H54 (cell line): ENCODE results near the gene SYVN1.

ENCODE experiments used
- DNase-seq: peaks from one replicate; pipeline ENCODE4 v3.0.0; 2011; ENCODE audit warnings: low spot score, mixed read lengths; ENCODE audit not compliant: insufficient read length
- FAIRE-seq: peaks from 3 replicates; lab custom pipeline; 2011; peaks lifted over from hg19 to GRCh38; lab: Jason Lieb, UNC
- POLR2A ChIP-seq: IDR thresholded peaks from 2 replicates; pipeline ENCODE4 v1.6.1; 2011; ENCODE audit warnings: low read depth, mild to moderate bottlenecking, low read length

The SYVN1 gene

DNA sequence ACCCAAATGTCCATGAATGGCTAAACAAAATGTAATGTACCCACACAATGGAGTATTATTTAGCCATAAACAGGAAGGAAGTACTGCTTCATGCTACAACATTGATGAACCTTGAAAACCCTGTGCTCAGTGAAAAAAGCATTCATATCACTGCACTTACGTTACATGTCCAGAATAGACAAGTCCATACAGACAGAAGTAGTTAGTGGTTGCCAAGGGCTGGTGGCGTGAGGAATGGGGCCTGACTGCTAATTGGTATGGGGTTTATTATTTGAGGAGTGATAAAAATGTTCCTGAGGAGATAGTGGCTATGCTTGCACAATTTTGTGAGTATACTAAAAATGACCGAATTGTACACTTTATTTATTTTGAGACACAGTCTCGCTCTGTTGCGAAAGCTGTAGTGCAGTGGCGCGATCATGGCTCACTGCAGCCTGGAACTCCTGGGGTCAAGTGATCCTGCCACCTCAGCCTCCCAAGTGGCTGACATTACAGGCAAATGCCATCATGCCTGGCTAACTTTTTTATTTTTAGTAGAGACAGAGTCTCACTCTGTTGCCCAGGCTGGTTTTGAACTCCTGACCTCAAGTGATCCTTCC, 7.7 kb upstream of the SYVN1 start:
- DNase-seq = no peak
- no peak for FAIRE-seq

DNA sequence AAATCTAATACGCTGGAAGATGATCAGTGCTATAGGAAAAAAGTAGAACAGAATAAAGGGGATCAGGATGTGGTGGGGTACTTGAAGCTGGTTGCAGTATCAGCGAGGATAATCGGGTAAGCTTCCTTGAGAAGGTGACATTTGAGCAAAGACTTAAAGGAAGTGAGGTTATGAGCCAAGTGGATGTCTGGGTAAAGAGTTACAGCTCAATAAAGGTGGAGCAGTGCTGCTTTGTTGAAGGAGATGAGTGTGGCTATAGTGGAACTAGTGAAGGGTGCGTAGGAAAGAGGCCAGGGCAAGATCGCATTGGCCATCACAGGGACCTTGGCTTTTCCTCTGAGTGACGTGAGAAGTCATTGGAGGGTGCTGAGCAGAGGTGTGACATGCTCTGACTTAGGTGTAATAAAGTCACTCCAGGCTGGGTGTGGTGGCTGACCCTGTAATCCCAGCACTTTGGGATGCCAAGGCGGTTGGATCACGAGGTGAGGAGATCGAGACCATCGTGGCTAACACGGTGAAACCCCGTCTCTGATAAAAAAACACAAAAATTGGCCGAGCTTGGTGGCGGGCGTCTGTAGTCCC, 2.3 kb upstream of the SYVN1 start:
- DNase-seq (no peak), FAIRE-seq (no peak)
- TF ChIP-seq POLR2A = no peak

More for the DNA sequence above, 7.7 kb upstream of the SYVN1 start:
- no peak for TF ChIP-seq POLR2A

DNA sequence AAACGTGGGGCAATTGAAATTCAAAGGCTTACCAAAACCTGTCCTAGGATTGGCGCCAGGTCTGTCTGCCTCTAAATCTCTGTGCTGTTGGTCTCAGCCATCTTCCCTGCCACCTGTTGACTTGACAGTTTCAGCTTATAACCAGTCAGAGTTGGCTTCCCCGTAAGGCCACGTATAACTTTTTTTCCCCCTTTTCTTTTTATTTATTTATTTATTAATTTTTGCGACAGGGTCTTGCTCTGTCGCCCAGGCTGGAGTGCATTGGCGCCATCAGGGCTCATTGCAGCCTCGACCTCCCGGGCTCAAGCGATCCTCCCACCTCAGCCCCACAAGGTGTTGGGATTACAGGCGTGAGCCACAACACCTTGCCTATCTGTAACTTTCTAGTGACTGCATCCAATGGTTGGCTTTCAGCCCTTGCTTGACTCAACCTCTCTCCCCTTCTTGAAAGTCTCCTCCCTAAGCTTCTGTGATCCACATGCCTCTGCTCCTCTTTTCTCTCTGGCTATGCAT, 1.4 kb upstream of the SYVN1 start:
- DNase-seq (no peak), FAIRE-seq (no peak)
- TF ChIP-seq POLR2A = no peak

DNA sequence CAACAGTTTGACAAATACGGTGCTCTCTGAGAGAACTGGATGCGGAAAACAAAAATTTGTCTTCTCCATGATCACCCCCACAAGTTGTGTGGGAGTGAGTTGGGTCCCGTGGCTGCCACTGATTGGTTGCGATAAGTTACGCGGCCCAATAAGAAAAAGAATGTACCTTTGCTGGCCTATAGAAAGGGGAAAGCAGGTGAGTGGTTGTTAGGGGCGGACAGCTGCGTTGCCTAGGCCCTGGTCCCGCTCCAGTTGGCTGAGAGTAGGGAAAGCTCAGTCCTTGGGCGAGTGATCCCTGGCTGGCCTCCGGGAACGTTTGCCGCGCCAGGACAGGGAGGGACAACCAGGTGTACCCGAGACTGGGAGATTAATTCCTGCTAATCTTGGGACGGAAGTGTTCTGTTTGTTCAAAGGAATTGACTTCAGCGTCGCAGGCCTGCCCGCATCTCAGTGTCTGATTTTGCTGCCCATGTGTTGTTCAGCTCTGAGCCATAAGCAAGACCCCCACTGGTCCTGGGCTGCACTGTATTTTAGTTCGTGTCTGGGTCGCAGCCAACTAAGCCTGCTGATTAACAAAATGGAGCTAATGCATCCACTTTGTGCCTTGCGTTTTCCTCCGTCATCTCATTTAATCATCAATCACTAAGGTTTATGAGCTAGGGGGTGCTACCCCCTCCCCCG, 773 bp upstream of the SYVN1 start:
- DNase-seq (peak; percentile 94), FAIRE-seq (no peak)
- TF ChIP-seq POLR2A = peak; percentile 80

DNA sequence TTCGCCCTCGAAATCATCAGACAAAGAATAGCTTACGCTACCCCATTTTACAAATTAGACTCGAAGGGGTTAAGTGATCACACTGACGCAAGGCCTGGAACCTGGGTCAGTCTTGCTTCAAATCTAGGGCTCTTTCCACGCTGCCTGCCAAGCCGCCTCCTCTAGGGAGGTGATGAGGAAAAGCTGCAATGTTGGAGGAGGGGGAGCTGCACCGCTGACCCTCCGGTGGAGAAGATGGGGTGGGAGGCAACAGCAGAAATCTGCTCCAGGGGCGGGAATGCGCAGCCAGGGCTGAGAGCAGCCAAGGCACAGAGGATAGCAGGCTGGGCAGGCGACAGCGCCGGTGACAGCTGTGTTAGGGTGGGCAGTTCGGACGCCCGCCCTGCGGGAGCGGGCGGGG, 595 bp downstream of the SYVN1 start:
- TF ChIP-seq POLR2A = no peak
- DNase-seq = no peak
- no peak for FAIRE-seq

DNA sequence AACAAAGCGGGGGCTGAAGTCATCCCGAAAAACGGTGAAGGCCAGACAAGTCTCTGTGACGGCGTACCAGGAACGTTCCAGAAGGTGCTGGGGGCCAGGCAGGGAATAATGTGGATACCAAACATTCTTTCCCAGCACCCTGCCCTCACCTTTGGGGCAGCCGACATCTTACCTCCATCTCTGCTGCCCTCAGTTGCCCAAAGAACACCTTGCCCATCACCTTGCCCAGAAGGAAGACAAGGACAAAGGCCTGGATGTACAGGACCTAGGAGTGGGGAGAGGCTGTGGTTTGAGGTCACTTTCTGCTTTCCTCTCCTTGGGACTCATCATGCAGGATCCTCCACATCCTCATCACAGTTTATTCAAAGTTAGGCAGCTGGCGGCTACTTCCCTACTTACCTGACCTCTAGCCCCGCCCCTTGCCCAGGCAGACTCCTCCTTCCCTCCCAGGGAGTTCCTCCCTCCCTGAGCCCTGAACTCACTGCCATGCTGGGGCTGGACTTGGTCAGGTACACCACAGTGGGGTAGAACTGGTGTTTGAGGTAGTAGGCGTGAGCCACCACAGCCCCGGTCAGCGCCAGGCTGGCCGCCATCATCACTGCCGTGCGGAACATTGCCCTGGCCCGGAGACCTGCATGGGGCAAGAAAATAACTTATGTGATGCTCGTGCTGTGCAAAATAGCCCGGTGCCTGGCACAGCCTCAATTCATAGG, 1.2 kb downstream of the SYVN1 start:
- TF ChIP-seq POLR2A = no peak
- no peak for DNase-seq
- FAIRE-seq = no peak

DNA sequence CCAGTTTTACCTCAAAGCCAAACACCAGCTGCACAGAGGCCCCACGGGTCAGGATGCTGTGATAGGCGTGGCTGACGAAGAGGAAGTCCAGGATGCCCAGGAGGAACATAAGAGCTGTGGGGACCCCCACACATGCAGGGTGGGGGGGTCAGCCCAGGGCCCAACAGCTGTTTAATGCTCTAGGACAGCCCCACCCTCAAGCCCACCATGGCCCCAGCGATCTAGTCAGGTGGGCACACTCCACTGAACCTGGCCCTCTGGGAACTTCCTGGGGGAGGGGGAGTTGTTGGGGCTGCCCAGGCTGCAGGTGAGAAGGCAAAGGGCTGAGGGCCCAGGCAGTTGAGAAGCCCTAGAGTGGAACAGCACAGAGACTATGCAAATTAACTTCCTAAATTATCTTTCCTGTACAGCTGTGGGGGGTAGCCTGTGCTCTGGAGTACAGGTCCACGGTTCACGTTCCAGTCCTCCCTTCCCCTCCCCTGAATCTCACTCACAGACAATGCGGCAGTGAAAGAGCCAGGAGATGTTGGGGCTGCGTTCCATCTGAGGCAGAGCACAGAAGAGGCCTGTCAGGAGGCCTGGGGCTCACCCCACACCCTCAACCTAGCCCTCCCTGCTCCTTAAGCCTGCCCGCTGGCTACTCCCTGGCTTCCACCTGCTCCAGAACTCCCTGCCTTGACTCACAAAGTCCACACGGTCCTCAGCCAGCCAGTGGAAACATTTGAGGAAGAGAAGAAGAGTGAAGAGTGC, 1.9 kb downstream of the SYVN1 start:
- TF ChIP-seq POLR2A = no peak
- FAIRE-seq = no peak
- no peak for DNase-seq

DNA sequence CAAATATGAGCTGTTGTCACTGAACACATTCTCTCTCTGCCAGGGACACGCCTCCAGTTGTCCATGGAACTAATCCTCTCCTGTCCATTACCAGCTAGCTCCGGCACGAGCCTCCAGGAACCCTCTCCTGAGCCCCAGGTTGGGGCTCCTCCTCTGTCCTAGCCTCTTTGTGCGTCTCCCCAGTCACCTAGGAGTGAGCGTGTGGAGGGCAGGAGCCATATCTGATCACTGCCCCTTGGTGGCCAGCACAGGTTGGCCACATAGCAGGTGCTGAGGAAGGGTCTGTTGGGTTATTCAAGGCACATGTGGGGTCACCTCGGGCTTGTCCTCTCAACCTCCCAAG, 2.5 kb downstream of the SYVN1 start:
- FAIRE-seq (no peak), DNase-seq (no peak)
- TF ChIP-seq POLR2A = no peak

DNA sequence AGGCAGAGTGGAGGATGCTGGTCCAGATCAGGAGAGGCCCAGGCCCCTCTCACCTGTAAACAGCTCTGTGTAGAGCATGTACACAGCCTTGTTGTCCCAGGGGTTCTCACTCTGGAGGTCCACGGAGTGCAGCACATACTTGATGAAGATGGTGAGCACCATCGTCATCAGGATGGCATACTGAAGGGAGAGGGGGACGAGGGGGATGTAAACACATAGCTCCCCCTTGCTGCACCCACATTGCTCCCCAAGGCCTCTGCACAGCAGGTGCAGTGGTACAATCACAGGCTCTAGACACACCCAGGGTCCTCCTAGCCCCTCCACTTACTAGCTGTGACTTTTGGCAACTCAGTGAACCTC, 2.9 kb downstream of the SYVN1 start:
- TF ChIP-seq POLR2A = no peak
- FAIRE-seq = no peak
- DNase-seq = no peak

DNA sequence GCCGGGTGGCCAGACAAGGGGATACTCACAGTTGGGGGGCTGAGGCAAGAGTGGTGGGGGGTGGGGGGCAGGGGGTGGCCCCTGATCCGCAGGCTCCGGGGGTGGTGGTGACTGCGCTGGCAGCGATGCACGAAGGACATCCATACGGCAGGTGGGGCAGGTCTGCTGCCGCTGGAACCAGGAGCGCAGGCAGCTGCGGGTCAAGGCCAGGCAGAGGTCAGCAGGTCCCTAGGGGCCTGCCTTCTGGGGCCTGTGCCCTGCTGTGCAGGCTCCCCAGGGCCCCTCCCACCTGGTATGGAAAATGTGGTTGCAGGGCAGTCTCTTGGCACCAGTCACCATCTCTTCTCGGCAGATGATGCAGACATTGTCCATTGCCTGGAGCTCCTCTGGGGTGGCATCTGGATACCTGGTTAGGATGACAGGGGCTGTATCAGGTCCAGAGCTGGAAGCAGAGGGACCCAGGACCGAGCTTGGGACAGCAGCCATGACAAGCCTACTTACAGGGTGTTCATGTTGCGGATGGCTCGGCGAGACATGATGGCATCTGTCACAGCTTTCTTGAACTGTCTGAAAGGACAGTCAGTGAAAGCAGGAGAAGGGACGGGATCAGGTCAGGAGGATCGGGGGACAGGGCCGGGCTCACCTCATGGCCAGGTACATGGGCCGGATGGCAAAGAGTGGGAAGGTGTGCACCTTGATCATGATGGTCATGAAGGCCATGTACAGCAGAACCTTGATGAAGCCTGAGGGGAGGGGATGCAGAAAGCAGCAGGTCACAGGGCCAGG, 3.5 kb downstream of the SYVN1 start:
- FAIRE-seq = no peak
- TF ChIP-seq POLR2A = no peak
- DNase-seq = no peak

DNA sequence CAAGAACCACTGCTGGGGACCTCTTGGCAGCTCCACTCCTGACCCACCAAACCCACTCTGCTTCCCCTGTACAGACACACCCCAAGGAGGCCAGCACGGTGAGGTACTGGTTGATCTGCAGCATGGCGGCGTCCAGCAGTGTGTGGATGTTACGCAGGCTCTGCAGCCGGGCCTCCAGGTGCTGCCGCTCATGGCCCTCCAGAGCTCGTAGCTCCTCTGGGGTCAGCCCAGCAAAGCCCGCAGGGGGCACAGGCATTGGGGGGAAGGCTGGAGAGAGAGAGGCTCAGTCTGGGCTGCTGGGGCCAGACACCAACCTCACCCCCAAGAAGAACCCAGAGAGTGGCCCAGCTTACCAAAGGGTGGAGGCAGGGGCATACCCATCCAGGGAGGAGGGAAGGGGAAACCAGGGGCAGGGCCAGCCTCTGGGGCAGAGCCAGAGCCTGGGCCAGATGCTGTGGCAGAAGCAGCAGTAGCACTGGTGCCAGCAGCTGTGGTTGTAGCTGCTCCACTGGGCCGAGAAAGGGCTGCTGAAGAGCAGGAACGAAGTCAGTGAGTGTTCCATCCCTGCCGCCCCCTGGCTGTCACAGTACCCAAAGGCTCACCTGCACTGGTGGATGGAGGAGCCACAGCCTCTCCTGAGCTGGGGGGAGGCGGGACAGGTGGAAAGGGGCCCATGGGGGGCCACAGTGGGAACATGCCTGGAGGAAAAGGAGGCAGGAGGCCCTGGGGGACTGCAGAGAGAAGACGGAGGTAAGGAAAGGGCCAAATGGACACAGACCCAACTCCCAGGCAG, 4.5 kb downstream of the SYVN1 start:
- TF ChIP-seq POLR2A = no peak
- FAIRE-seq (no peak), DNase-seq (no peak)

DNA sequence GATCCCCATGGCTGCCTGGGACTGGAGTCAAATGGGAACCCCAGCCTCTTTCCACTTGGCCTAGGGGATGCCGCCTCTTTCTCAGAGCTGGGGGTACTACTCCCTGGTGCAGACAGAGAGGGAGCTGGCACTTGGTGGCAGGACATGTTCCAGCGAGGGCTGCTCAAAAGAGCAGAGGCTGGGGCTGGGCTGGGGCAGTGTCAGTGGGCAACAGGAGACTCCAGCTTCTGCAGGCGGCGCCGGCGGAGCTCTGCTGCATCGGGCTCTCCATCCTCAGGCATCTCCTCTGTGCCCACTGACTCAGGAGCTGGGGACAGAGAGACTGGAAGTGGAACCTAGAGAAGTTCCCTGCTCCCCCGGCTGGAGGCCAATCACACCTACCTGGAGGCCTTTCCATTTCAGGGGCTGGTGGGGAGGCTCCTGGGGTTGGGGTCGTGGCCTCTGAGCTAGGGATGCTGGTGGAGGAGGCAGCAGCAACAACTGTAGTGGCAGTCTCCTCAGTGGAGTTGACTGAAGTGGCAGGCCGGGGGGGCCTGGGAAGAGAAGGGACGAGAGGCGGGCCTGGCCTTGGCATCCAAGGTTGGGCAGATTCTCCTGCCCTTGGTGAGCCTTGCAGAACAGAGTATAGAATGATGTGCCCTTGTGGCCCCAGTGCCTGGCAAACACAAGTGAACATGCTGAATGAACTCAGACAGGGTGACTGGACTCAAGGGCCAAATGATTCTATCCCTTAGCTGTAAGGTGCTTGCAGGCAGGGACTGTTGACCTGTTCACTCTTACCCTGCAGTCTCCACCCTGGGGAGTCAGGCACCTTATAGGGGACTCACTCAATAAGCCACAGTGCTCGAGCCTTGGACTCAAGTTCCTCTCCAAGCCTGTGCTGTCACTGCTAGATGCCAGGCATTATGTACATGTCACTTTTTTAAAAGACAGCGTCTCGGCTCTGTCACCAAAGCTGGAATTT, 5.9 kb downstream of the SYVN1 start:
- DNase-seq = no peak

More for the DNA sequence above, 5.9 kb downstream of the SYVN1 start:
- no peak for TF ChIP-seq POLR2A
- FAIRE-seq = no peak
